Umbilical cord (tissue), 2 donors: ENCODE results near the gene MRPS27. TPM values are rescaled to one million over a fixed set of nuclear protein-coding genes. Genes with fewer than 3 reads are reported as not detected.
"Not testable (repeated sequence)": the region's sequence is repeated elsewhere in the genome, so short reads cannot be mapped to it uniquely, and the experiment has no call there.

Experiments
- DNase-seq: peaks from one replicate; pipeline ENCODE4 v3.0.0-alpha.2; 2015; ENCODE audit warnings: low spot score
- total RNA-seq: library from RNA; depleted of rRNA; stranded (reverse); fragments of >200 nt; gene quantifications from one replicate; pipeline ENCODE4 v1.2.3, GENCODE V29; 2014; ENCODE audit warnings: low replicate concordance; ENCODE audit not compliant: insufficient read depth

The MRPS27 gene
- total RNA-seq, 1 donor from 2014 or later: 72.5 TPM

- DNase-seq: no peak
Observed at GRCh38 chr5:72171667-72172066, 148.4 kb downstream of the MRPS27 start.

DNA sequence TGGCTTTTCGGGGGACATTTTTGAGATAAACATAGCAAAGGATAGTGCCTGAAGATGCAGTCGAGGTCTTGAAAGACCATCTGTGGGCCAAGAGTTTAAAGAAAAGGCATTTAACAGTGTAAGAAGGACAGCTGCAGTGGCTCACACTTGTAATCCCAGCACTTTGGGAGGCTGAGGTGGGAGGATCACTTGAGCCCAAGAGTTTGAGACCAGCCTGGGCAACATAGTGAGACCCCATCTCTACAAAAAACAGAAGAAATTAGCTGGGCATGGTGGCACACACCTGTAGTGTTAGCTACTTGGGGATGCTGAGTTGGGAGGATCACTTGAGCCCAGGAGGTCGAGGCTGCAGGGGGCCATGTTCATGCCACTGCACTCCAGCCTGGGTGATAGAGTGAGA, 148.9 kb downstream of the MRPS27 start:
- not testable (repeated sequence) for DNase-seq

GRCh38 chr5:72170101-72170500, 149.9 kb downstream of the MRPS27 start:
- DNase-seq: no peak

Other genes starting within 250 kb of the MRPS27 start
- gene MAP1B, start 212.8 kb downstream of the MRPS27 start, total RNA-seq: 235 TPM
- gene PTCD2, start 133 bp upstream of the MRPS27 start, total RNA-seq: 5.1 TPM
- 0.96 TPM for gene ZNF366, start 187.2 kb upstream of the MRPS27 start, total RNA-seq